NCI-H524 (cell line): Measurements from ENCODE around the gene TRIM72.
"Not testable (repeated sequence)": the region's sequence is repeated elsewhere in the genome, so short reads cannot be mapped to it uniquely, and the experiment has no call there.

Source experiments
- DNase-seq, 2 experiments: peaks; one replicate each; lab custom pipeline; 2025; lab: John Stamatoyannopoulos, UW

Gene TRIM72

GRCh38 chr16:31256466-31256865 lies 42.5 kb downstream of the TRIM72 start:
- no peak for DNase-seq

GRCh38 chr16:31258366-31258765 lies 44.4 kb downstream of the TRIM72 start:
- no peak for DNase-seq

- DNase-seq, result no peak
Measured at GRCh38 chr16:31260136-31260931, 46.4 kb downstream of the TRIM72 start.

GRCh38 chr16:31262084-31262483 lies 48.2 kb downstream of the TRIM72 start:
- DNase-seq, result no peak

GRCh38 chr16:31265329-31266245 lies 51.7 kb downstream of the TRIM72 start:
- no peak for DNase-seq

- DNase-seq, result no peak
Measured at GRCh38 chr16:31267332-31268032, 53.6 kb downstream of the TRIM72 start.

- no peak for DNase-seq
Measured at GRCh38 chr16:31268033-31268365, 54.1 kb downstream of the TRIM72 start.

- DNase-seq, result no peak
Measured at GRCh38 chr16:31268891-31269290, 55.0 kb downstream of the TRIM72 start.

- no peak for DNase-seq
Measured at GRCh38 chr16:31269541-31269940, 55.6 kb downstream of the TRIM72 start.

GRCh38 chr16:31269973-31270372 lies 56.1 kb downstream of the TRIM72 start:
- not testable (repeated sequence) for DNase-seq

- no peak for DNase-seq
Measured at GRCh38 chr16:31270795-31271194, 56.9 kb downstream of the TRIM72 start.

GRCh38 chr16:31271621-31272190 lies 57.8 kb downstream of the TRIM72 start:
- no peak for DNase-seq

- no peak for DNase-seq
Measured at GRCh38 chr16:31273187-31273586, 59.3 kb downstream of the TRIM72 start.

GRCh38 chr16:31273676-31274075 lies 59.8 kb downstream of the TRIM72 start:
- no peak for DNase-seq

GRCh38 chr16:31274831-31275816 lies 61.2 kb downstream of the TRIM72 start:
- no peak for DNase-seq

GRCh38 chr16:31276600-31276999 lies 62.7 kb downstream of the TRIM72 start:
- no peak for DNase-seq

- DNase-seq, result no peak
Measured at GRCh38 chr16:31277659-31278260, 63.8 kb downstream of the TRIM72 start.

- DNase-seq, result not testable (repeated sequence)
Measured at GRCh38 chr16:31278853-31279252, 64.9 kb downstream of the TRIM72 start.
